HCT116 (cell line): ENCODE results near the gene FAM111A. TPM values are rescaled to one million over a fixed set of nuclear protein-coding genes. Genes with fewer than 3 reads are reported as not detected.

Experiments
- ATAC-seq: fragments of 200-7000 bp; cut with Tn5 transposase; 2 replicates; pipeline ENCODE4 v1.9.1; 2020; ENCODE audit warnings: mild to moderate bottlenecking, moderate library complexity
- BruUV-seq: library from RNA; stranded (reverse); fragments of 400-500 nt; replicated peaks from 2 replicates; lab custom pipeline; 2021; lab: Mats Ljungman, UMichigan
- CTCF ChIA-PET: fragments of 300-600 bp; sonication (Branson Sonifier 250); formaldehyde crosslinking; loops from one replicate; lab custom pipeline; 2021; ENCODE audit warnings: antibody characterized with exemption; lab: Charles Lee
- POLR2A ChIA-PET: fragments of 300-600, 350-600 bp; sonication (Branson Sonifier 250); formaldehyde crosslinking; loops from one replicate; lab custom pipeline; 2021; ENCODE audit warnings: antibody characterized with exemption; lab: Charles Lee
- RAD21 ChIA-PET, 2 experiments: fragments of 300-600 bp; sonication (Branson Sonifier 250); formaldehyde crosslinking; loops; one replicate each; lab custom pipeline; 2023; ENCODE audit warnings: low total read pairs in 2 of 2; ENCODE audit not compliant: uncharacterized antibody in 2 of 2, unreplicated experiment in 2 of 2, low non-redundant PET in 1 of 2; lab: Charles Lee
- DNase-seq: peaks from one replicate; pipeline ENCODE4 v3.0.0-alpha.2; 2010; ENCODE audit warnings: low read depth, low spot score
- H2AFZ ChIP-seq: fragments of 200-600 bp; shearing (Covaris generic), sonication (generic); 2 replicates; pipeline ENCODE4 v1.6.1; 2017; ENCODE audit warnings: low read depth, mixed run types, mixed read lengths, antibody characterized with exemption, low read length; ENCODE audit not compliant: poor library complexity, severe bottlenecking
- H3K27ac ChIP-seq: 2 replicates; pipeline ENCODE4 v1.5.1; 2012; ENCODE audit warnings: low read depth, low read length
- H3K27me3 ChIP-seq: fragments of 200-600 bp; sonication (generic); 2 replicates; pipeline ENCODE4 v1.6.1; 2016; ENCODE audit warnings: mixed run types, low read length, mixed read lengths; ENCODE audit not compliant: insufficient read depth
- H3K36me3 ChIP-seq, 2 experiments: fragments of 200-500 bp in 1 of 2; fragments of 200-600 bp in 1 of 2; sonication (Bioruptor generic) in 1 of 2; sonication (generic) in 1 of 2; 2 replicates each; pipeline versions ENCODE4 v1.5.1 to v1.6.1; 2014 to 2016; ENCODE audit warnings: low read length in 2 of 2, inconsistent platforms in 1 of 2, mixed read lengths in 1 of 2, mixed run types in 1 of 2; ENCODE audit not compliant: insufficient read depth in 2 of 2, control insufficient read depth in 1 of 2
- H3K4me1 ChIP-seq, 2 experiments: fragments of 200-600 bp in 1 of 2; sonication (generic) in 1 of 2; 2 replicates each; pipeline versions ENCODE4 v1.5.1 to v1.6.1; 2012 to 2017; ENCODE audit warnings: low read length in 2 of 2, inconsistent platforms in 1 of 2, mild to moderate bottlenecking in 1 of 2, mixed read lengths in 1 of 2, mixed run types in 1 of 2, moderate library complexity in 1 of 2; ENCODE audit not compliant: insufficient read depth in 2 of 2, control insufficient read depth in 1 of 2
- H3K4me2 ChIP-seq: fragments of 200-600 bp; sonication (generic); 2 replicates; pipeline ENCODE4 v1.6.1; 2017; ENCODE audit warnings: mixed run types, low read length, mixed read lengths
- H3K4me3 ChIP-seq, 2 experiments: fragments of 200-600 bp in 1 of 2; sonication (generic) in 1 of 2; replicated peaks in 1 of 2; 2 replicates each; pipeline ENCODE4 v1.5.1; 2011 to 2016; ENCODE audit warnings: low read length in 2 of 2, control low read depth in 1 of 2, low read depth in 1 of 2, mild to moderate bottlenecking in 1 of 2, mixed read lengths in 1 of 2, mixed run types in 1 of 2
- H3K79me2 ChIP-seq: fragments of 200-600 bp; sonication (generic); 2 replicates; pipeline ENCODE4 v1.6.1; 2017; ENCODE audit warnings: mild to moderate bottlenecking, mixed run types, low read length, moderate library complexity, mixed read lengths; ENCODE audit not compliant: insufficient read depth
- H3K9ac ChIP-seq: fragments of 200-600 bp; sonication (generic); 2 replicates; pipeline ENCODE4 v1.6.1; 2016; ENCODE audit warnings: low read length, mixed read lengths
- H3K9me2 ChIP-seq: fragments of 200-600 bp; sonication (generic), shearing (Covaris generic); 2 replicates; pipeline ENCODE4 v1.6.1; 2017; ENCODE audit warnings: mixed run types, mild to moderate bottlenecking, moderate library complexity; ENCODE audit not compliant: insufficient read depth
- H3K9me3 ChIP-seq, 2 experiments: fragments of 200-500 bp in 1 of 2; fragments of 200-600 bp in 1 of 2; sonication (Bioruptor generic) in 1 of 2; sonication (generic) in 1 of 2; 2 replicates each; pipeline ENCODE4 v1.6.1; 2014 to 2017; ENCODE audit warnings: low read length in 2 of 2, mixed read lengths in 2 of 2, inconsistent platforms in 1 of 2, low read depth in 1 of 2, mild to moderate bottlenecking in 1 of 2, mixed run types in 1 of 2, moderate library complexity in 1 of 2; ENCODE audit not compliant: control insufficient read depth in 1 of 2, insufficient read depth in 1 of 2
- H4K20me1 ChIP-seq: fragments of 200-600 bp; sonication (generic), shearing (Covaris generic); 2 replicates; pipeline ENCODE4 v1.6.1; 2017; ENCODE audit warnings: mixed run types, mild to moderate bottlenecking, moderate library complexity; ENCODE audit not compliant: insufficient read depth
- CBX3 ChIP-seq: IDR thresholded peaks from 2 replicates; pipeline ENCODE4 v1.6.1; 2012; ENCODE audit warnings: low read depth
- EGR1 ChIP-seq: IDR thresholded peaks from 2 replicates; pipeline ENCODE4 v1.6.1; 2012; ENCODE audit warnings: low read depth
- ELF1 ChIP-seq: IDR thresholded peaks from 2 replicates; pipeline ENCODE4 v1.6.1; 2012; ENCODE audit warnings: low read depth, borderline replicate concordance
- EZH2phosphoT487 ChIP-seq: fragments of 200-600 bp; IDR thresholded peaks from 2 replicates; pipeline ENCODE4 v1.6.1; 2018; ENCODE audit warnings: antibody characterized with exemption, borderline replicate concordance
- FOSL1 ChIP-seq: IDR thresholded peaks from 2 replicates; pipeline ENCODE4 v1.6.1; 2012; ENCODE audit warnings: low read depth
- MAX ChIP-seq: IDR thresholded peaks from 2 replicates; pipeline ENCODE4 v1.6.1; 2012
- POLR2AphosphoS5 ChIP-seq: IDR thresholded peaks from 2 replicates; pipeline ENCODE4 v1.6.1; 2011; ENCODE audit warnings: mild to moderate bottlenecking, low read depth, low read length, moderate library complexity
- RAD21 ChIP-seq: IDR thresholded peaks from 2 replicates; pipeline ENCODE4 v1.6.1; 2012; ENCODE audit warnings: low read depth, mild to moderate bottlenecking
- SP1 ChIP-seq: IDR thresholded peaks from 2 replicates; pipeline ENCODE4 v1.6.1; 2012; ENCODE audit warnings: low read depth
- TCF7L2 ChIP-seq: IDR thresholded peaks from 2 replicates; pipeline ENCODE4 v1.7.0; 2011; ENCODE audit warnings: borderline replicate concordance, inconsistent platforms; ENCODE audit not compliant: insufficient read depth, insufficient read length; ENCODE audit errors: extremely low read depth
- YY1 ChIP-seq: IDR thresholded peaks from 2 replicates; pipeline ENCODE4 v1.6.1; 2011; ENCODE audit warnings: low read length, low read depth, moderate library complexity, mild to moderate bottlenecking; ENCODE audit not compliant: insufficient replicate concordance; ENCODE audit errors: extremely low read depth
- ZNF274 ChIP-seq: fragments of 200-500 bp; sonication (Bioruptor generic); IDR thresholded peaks from 2 replicates; pipeline ENCODE4 v1.6.1; 2014; ENCODE audit warnings: mild to moderate bottlenecking, low read depth, low read length, inconsistent platforms
- intact Hi-C: fragments of 100-400 bp; cut with micrococcal nuclease; formaldehyde crosslinking; loops from 2 replicates; pipeline ENCODE4 v1.10.0; 2022
- total RNA-seq: library from RNA; stranded (reverse); gene quantifications from one replicate; pipeline ENCODE4 v1.2.1, GENCODE V29; 2021; ENCODE audit not compliant: unreplicated experiment

FAM111A gene
- total RNA-seq, 1 experiment from 2014 or later, result 30.3 TPM

GRCh38 chr11:59185386-59185945, 42.8 kb downstream of the FAM111A start:
- no peaks in the 10 kb centered on the region for H3K79me2 ChIP-seq
- no peaks in the 10 kb centered on the region for H3K27me3 ChIP-seq
- no peak overlapping the region for H3K4me3 ChIP-seq
- no peak overlapping the region for H2AFZ ChIP-seq
- no peaks in the 10 kb centered on the region for H4K20me1 ChIP-seq
- peaks cover 13 to 20% of the 10 kb centered on the region in 2 experiments; a peak in 3 of 4 replicates for H3K4me1 ChIP-seq
- POLR2A ChIA-PET, result no interaction called here
- RAD21 ChIA-PET, result interaction anchor here in 1 of 2 experiments (1.5 kb wide), 1 partner anchor 14 kb away, joined by 6 read pairs; the partner anchor contains the start of gene DTX4
- DNase-seq, result no peak
- intact Hi-C loops, result no loop called here
- peak overlapping the region; percentile 56; the same call in 1 of the 2 replicates for H3K4me2 ChIP-seq
- no peaks in the 10 kb centered on the region for H3K36me3 ChIP-seq
- no peak for TF ChIP-seq RAD21
- no peak for TF ChIP-seq YY1
- no peak for TF ChIP-seq ZNF274
- no peak for TF ChIP-seq EZH2phosphoT487
- no peak for TF ChIP-seq CBX3
- TF ChIP-seq SP1, result no peak
- TF ChIP-seq FOSL1, result no peak
- no peak for TF ChIP-seq POLR2AphosphoS5
- TF ChIP-seq ELF1, result no peak
- no peak for TF ChIP-seq MAX
- no peak for TF ChIP-seq TCF7L2
- TF ChIP-seq EGR1, result no peak
- no peak overlapping the region for H3K9ac ChIP-seq
- no peak overlapping the region; the same call in 1 of the 2 replicates for H3K27ac ChIP-seq
- no TSS peak for BruUV-seq
- no peaks in the 10 kb centered on the region for H3K9me2 ChIP-seq
- CTCF ChIA-PET, result interaction anchor here (0.6 to 3.2 kb wide), 12 partner anchors 11 to 41 kb away, joined by 3 to 68 read pairs (median 9); partner anchors contain the start of genes DTX4 and MPEG1
- ATAC-seq, result no peak
- H3K9me3 ChIP-seq, result no peaks in the 10 kb centered on the region
